Stimulated activated naive CD4-positive, alpha-beta T cell (primary cell): ENCODE data around the gene ZSCAN5A.
"Not testable (repeated sequence)": the region's sequence is repeated elsewhere in the genome, so short reads cannot be mapped to it uniquely, and the experiment has no call there.

ENCODE experiments used
- DNase-seq, 6 experiments: peaks; one replicate each; lab custom pipeline; 2025; lab: John Stamatoyannopoulos, UW

ZSCAN5A gene

DNA sequence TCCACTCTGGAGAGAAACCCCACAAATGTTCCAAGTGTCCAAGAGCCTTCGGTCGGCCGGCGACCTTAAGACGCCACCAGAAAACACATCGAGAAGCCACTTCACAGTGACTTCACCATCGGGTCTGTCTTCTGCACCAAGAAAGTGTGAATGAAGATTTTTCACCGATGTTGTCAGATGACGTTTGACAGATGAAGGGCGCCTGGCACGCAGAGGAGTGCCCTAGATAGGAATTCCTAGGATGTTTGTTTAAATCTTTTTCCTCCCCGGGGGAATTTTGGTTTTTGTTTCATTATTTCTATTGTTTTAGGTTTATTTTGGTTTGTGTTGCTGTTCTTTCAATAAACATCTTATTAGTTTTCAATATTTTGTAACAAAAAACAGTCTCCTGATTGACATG, 105.5 kb downstream of the ZSCAN5A start:
- DNase-seq = no peak

DNA sequence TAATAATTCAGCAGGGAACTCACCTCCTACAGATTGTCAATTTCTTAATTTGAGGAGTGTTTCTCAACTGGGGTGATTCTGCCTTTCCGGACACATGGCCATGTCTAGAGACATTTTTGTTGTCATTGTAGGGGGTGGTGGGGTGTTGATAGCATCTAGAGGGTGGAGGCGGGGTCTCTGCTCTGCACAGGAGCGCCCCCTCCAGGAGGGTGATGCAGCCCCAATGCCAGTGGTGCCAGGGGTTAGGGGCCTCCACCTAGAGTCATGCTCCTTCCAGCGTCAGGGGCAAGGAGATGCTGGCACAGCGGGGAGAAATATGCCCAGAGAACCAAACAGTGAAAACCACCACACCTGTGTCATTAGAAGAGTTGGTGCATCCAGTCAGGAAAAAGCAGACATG, 107.1 kb downstream of the ZSCAN5A start:
- not testable (repeated sequence) for DNase-seq

DNA sequence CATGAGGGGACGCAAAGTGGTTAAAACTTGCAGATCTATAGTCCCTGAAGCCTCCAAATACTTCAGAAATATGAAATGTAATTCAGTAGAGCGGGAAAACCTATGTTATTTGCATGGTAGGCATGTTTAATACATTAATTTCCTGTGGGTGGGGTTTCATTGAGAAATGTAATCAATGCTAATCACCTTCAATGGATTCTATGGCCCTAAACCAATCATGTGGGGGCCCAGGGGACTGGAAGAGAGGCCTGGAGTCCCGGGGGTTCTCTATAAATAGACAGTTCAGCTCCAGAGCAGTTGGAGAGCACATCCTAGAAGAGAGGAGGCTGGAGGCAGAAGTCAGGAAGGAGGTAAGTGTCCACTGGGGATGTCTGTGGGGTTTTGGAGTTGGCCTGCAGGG, 112.7 kb downstream of the ZSCAN5A start, which contains the start of gene ZSCAN5C:
TSS of gene ZSCAN5C (plus strand) at position 301 of the 400 bp plus-strand sequence. CDS start 3,641 bp downstream, outside the sequence.
- no peak for DNase-seq

DNA sequence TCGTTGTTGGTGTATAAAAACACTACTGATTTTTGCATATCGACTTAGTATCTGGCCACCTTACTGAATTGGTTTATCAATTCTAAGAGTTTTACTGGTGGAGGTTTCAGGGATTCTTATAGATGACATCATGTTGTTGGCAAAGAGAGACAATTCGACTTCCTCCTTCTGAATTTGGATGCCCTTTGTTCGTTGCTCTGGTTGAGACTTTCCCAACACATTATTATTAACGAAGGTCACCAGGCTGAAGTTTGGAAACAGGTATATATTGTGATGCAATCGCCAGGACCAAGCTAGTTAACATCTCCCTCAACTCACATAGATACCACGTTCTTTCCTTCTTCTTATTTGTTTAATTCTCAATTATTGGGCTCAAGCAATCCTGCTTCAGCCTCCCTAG, 115.0 kb downstream of the ZSCAN5A start:
- DNase-seq = no peak

DNA sequence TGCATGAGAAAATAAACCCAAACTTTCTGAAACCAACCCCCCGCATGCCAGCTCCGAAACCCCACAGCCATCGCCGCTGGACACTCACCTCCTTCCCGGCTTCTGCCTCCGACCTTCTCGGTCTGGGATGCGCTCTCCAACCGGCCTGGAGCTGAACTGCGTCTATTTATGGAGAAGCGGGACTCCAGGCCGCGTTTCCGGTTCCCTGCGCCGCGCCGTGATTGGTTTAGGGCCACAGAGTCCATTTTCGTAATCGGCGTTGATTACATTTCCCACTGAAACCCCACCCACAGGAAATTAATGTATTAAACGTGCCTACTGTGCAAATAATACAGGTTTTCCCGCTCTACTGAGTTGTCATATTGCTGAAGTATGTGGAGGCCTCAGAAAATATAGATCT, 117.0 kb downstream of the ZSCAN5A start, which contains the start of gene ZSCAN5B:
TSS of gene ZSCAN5B (minus strand) at position 138 of the 400 bp plus-strand sequence. CDS start 4,731 bp downstream, outside the sequence.
- DNase-seq = not testable (repeated sequence)

DNA sequence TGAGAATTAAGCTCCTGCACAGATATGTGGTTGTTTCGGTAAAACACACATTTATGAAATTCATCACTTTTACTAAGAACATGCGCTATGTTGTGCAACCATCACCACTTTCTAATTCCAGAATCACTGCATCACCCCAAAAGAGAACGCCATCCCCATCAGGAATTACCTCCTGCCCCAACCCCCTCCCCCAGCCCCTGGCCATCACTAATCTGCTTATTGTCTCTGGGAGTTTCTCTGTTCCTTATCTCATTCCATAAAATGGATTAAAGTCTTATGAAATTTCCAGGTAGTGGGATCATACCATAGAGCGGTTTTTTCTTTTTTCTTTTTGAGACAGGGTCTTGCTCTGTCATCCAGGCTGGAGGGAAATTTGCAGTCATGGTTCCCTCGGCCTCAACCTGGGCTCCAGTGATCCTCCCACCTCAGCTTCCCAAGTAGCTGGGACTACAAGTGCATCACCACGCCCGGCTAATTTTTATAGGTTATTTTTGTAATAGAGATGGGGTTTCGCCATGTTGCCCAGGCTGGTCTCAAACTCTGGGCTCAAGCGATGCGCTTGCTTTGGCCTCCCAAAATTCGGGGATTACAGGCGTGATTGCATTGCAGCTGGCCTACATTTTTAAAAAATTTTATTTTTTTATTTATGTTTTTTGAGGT, 120.5 kb downstream of the ZSCAN5A start:
- DNase-seq = no peak

DNA sequence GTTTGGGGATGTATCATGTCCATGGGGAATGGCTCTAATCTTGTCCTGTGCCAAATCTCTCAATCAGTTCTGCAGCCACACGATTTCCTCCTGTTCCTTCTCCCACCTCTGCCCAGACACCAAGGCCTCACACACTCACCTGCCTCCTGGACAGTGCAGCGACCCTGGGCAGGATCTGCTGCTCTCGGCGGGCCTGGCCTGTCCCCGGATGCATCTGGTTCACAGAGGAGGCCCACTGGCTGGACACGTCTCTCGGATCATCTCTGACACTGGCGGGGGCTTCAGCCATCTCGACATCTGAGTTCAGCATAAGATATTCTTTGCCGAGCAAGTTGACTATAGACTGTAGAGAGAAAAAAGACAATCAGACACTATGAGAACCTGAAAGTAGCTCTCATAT, 122.9 kb downstream of the ZSCAN5A start:
- DNase-seq = no peak

DNA sequence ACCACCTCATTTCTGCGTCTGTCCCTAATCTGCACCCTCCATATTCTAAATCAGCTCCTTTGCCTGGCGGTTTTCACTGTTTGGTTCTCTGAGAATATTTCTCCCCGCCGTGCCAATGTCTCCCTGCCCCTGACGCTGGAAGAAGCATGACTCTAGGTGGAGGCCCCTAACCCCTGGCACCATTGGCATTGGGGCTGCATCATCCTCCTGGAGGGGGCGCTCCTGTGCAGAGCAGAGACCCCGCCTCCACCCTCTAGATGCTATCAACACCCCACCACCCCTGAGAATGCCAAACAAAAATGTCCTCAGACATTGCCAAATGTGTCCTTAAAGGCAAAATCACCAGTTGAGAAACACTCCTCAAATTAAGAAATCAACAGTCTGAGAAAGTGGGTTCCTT, 123.5 kb downstream of the ZSCAN5A start:
- no peak for DNase-seq

DNA sequence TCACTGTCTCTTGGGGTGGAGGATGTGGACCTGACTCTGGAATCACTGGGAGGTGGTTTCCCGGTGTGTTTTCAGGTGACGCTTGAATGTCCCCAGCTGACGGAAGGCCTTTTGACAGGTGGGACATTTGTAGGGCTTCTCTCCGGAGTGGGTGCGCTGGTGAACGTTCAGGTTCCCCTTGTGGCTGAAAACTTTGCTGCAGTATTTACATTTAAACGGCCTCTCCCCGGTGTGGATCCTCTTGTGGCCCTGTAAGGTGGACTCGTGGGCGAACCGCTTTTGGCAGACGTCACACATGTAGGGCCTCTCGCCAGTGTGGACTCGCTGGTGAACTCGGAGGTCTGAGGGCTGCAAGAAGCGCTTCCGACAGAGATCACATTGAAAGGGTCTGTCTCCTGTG, 124.9 kb downstream of the ZSCAN5A start:
- DNase-seq = no peak

DNA sequence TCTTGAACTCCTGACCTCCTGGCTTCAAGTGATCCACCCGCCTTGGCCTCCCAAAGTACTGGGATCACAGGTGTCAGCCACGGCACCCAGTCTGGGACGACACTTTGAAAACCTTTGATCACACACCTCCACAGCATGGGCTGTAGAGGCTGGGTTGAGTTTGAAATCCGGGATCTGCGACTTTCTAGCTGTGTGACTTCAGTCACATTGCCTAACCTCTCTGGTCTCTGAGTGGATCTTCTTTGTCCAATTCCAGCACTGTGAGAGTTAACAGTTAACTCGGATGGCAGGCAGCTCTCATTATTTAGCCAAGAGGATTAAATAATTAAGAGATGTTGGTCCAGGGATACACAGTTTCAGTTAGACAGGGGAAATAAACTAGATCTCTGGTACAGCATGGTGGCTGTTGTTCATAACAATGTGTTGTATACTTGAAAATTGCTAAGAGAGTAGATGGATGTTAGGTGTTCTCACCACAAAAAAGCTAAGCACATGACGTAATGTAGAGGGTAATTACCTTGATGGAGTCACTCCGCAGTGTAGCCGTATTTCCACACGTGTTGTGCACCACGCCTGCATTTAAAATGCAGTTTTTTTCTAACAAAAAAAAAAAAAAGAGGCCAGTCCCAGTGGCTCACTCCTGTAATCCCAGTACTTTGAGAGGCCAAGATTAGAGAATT, 136.9 kb downstream of the ZSCAN5A start:
- no peak for DNase-seq

DNA sequence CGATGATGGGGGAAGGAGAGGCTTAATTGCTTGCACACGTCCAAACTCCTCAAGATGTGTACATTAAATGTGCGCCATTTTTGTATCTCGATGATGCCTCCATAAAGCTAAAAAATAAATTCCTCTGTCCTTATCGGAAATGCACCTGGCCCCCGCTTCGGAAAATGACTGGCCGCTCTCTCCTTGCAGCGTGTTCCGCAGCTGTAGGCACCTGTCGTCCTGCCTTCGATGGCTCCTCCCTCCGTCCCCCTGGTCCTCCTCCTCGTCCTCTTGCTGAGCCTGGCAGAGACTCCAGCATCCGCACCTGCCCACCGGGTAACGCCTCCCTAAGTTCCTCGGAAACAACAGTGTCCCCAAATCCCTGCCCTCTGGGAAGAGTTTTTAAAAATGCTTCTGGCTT, 137.8 kb downstream of the ZSCAN5A start:
- DNase-seq = no peak

DNA sequence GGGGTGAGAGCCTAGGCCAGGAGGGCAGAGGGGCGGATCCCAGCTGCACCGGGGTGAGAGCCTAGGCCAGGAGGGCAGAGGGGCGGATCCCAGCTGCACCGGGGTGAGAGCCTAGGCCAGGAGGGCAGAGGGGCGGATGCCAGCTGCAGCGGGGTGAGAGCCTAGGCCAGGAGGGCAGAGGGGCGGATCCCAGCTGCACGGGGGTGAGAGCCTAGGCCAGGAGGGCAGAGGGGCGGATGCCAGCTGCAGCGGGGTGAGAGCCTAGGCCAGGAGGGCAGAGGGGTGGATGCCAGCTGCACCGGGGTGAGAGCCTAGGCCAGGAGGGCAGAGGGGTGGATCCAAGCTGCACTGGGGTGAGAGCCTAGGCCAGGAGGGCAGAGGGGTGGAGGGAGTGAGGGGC, 138.3 kb downstream of the ZSCAN5A start:
- DNase-seq = not testable (repeated sequence)

DNA sequence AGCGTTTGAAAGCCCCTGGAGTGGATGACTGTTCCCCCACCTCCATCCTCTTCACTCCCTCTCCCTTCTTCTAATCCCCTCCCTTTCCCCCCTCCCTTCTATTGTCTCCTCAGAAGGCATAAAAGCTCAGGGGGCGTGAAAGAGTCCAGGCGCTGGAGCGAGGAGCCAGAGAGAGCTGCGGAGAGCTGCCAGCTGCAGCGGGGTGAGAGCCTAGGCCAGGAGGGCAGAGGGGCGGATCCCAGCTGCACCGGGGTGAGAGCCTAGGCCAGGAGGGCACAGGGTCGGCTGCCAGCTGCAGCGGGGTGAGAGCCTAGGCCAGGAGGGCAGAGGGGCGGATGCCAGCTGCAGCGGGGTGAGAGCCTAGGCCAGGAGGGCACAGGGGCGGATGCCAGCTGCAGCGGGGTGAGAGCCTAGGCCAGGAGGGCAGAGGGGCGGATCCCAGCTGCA, 138.8 kb downstream of the ZSCAN5A start, which contains the start of gene GALP:
TSS of gene GALP (plus strand) at position 148 of the 447 bp plus-strand sequence. CDS start 1,101 bp downstream, outside the sequence.
- not testable (repeated sequence) for DNase-seq

DNA sequence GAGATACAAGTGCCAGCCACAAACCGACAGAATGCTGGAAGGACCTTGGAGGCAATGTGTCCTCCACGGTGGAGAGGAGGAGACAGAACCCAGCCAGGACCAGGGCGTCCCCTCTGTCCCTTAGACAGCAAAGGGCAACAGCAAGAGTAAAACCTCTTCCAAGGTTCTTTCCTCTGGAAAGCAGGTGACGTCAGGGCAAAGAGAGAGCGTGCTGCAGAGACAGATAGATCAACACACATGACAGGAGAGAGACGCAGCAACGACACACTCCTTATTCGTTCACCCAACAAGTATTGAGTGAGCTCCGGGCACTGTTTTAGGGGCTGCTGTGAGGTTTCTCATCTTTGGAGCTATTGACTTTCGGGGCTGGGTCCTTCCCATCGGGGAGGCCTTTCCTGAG, 140.1 kb downstream of the ZSCAN5A start:
- no peak for DNase-seq

DNA sequence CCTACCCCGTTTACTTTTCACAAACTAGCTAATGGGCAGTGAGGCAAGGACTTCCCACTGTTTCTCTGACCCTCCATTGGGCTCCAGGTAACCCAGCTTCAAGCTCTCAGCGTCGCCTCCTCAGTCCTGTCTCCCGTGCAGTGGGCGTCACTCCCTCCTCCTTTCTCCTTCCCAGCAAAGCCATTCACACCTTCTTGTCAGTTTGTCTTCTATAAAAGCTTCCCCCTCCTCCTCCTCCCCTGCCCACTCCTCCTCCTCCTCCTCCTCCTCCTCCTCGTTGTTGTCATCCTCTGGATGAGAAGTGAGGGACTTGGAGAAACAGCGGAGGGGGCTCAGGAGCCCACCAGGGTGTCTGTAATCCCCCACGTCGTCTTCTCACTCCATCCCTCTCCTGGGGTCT, 140.6 kb downstream of the ZSCAN5A start:
- DNase-seq = no peak
